GM18526 (cell line): ENCODE results near the gene ECE2.

Experiments
- POLR2A ChIP-seq: IDR thresholded peaks from 3 replicates; pipeline ENCODE4 v1.6.1; 2011; ENCODE audit not compliant: insufficient read length; ENCODE audit errors: extremely low read depth

ECE2 gene

GRCh38 chr3:184334470-184335158 lies 58.8 kb downstream of the ECE2 start:
- no peak for TF ChIP-seq POLR2A

- no peak for TF ChIP-seq POLR2A
Measured at GRCh38 chr3:184335291-184335660, 59.5 kb downstream of the ECE2 start.

GRCh38 chr3:184335661-184336546 lies 60.1 kb downstream of the ECE2 start:
- peak; percentile 56 for TF ChIP-seq POLR2A

GRCh38 chr3:184336547-184337398 lies 61.0 kb downstream of the ECE2 start:
- no peak for TF ChIP-seq POLR2A

- no peak for TF ChIP-seq POLR2A
Measured at GRCh38 chr3:184337399-184337714, 61.5 kb downstream of the ECE2 start, which contains the start of gene FAM131A. FAM131A (plus strand) TSS chr3:184337600; CDS start chr3:184337631, 31 bp downstream.

GRCh38 chr3:184337981-184338380 lies 62.2 kb downstream of the ECE2 start:
- TF ChIP-seq POLR2A, result no peak

GRCh38 chr3:184338511-184338945 lies 62.7 kb downstream of the ECE2 start:
- no peak for TF ChIP-seq POLR2A

DNA sequence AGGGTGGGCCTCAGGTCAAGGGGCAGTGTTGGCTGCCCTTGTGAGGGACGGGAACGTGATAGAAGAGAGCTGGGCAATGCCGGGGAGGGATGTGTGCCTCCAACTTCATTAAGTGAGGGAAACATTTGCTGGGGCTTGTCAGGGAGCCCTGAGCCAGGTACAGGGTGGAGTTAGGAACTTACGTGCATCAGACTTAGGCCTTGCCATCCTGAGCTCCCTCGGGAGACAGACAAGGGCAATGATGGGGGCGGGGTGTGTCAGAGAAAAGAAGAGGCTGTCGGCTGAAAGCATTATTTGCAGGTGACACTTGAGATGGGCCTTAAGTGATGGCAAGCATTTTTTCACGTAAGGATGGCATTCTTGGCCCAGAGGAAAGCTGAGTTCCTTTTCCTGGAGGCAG lies 63.2 kb downstream of the ECE2 start:
- no peak for TF ChIP-seq POLR2A

GRCh38 chr3:184341925-184342324 lies 66.1 kb downstream of the ECE2 start:
- TF ChIP-seq POLR2A, result no peak
